HG03558 (cell line): ENCODE measurements around the gene TTC5.
"Not testable (repeated sequence)": the region's sequence is repeated elsewhere in the genome, so short reads cannot be mapped to it uniquely, and the experiment has no call there.

Source experiments
- ATAC-seq: cut with Tn5 transposase; IDR thresholded peaks from one replicate; pipeline ENCODE4 v1.9.1; 2021; ENCODE audit warnings: moderate number of reproducible peaks; ENCODE audit not compliant: unreplicated experiment; ENCODE audit errors: extremely low read depth

The TTC5 gene, protein sequence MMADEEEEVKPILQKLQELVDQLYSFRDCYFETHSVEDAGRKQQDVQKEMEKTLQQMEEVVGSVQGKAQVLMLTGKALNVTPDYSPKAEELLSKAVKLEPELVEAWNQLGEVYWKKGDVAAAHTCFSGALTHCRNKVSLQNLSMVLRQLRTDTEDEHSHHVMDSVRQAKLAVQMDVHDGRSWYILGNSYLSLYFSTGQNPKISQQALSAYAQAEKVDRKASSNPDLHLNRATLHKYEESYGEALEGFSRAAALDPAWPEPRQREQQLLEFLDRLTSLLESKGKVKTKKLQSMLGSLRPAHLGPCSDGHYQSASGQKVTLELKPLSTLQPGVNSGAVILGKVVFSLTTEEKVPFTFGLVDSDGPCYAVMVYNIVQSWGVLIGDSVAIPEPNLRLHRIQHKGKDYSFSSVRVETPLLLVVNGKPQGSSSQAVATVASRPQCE

DNA sequence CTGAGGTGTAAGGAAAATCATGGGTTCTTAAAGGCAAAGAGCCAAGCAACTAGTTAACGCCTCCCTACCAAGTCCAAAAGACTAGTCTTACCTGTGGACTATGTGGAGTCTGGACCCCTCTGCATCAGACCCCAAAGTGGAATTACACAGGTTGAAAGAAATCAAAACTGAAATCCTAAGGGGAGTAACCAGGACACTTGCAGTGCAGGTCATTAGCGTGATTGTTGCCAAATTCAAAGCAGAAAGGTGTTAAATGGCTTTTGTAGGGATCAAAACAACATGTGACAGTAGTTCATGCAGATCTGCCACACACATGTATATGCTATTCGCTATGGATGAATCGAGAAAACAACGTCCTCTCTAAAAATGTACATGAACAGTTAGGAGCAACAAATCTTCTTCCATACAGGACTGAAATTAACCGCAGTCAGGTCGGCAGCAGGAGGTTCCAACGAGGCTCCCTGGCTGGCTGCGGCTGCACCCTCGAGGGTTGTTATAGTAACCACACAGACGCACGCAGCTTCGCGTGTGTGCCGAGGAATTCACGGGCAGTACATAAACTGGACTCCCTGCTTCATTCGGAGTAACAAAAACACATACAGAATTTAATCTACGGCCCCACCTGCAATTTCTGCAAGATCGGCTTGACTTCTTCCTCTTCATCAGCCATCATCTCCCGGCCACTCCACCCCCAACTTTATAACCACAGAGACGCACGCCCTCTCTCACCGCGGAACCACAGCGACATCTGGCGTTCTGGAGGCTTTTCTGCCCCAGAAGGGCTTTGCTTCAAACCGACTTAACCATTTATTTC lies at the start of gene TTC5:
TTC5 (minus strand) TSS at position 687 of the 814 bp plus-strand sequence; CDS start at position 673, 14 bp downstream.
- ATAC-seq: peak; percentile 77

DNA sequence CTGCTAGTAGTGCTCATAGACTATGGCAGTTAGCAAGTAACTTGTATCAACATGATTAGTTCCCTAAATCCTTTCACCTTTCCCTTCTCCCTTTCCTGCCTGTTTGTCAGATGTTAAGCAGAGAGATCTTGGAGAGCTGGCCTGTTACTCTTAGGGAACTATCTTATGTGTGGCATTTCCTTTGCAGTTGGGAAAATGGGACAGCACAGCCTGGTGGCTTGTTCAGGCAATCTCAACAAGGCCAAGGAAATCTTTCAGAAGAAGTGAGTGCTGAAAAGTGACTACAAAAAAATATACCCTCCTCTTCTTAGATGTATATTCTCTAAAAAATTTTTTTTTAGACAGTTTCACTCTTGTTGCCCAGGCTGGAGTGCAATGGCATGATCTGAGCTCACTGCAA lies 45.1 kb upstream of the TTC5 start:
- ATAC-seq: no peak

DNA sequence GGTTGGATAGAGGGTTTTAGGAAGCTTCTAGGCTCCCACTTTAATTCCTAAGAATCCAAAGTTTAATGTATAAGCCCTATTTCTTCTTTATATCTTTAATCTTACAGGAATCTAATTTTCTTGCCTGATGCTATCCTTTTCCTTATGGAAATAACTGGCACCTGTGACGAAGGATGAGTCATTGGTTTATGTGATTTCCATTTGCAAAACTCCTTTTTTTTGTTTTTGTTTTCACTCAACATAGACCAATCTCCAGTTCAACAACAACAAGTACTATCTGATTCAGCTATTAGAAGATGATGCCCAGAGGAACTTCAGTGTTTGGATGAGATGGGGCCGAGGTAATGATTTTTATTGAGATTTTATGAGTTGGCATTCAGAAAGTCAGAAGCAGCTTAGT lies 44.5 kb upstream of the TTC5 start:
- no peak for ATAC-seq

DNA sequence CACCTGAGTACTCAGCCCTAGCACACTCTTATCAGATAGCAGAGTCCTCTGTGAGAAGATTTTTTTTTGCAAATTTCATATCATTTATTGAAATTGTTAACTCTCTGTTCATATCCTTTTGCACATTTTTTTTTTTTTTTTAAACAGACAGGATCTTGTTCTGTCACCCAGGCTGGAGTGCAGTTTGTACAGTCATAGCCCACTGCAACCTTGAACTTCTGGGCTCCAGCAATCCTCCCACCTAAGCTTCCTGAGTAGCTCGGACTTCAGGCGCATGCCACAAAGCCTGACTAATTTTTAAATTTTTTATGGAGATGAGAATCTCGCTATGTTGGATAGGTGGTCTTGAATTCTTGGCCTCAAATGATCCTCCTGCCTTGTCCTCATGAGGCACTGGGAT lies 42.0 kb upstream of the TTC5 start:
- no peak for ATAC-seq

DNA sequence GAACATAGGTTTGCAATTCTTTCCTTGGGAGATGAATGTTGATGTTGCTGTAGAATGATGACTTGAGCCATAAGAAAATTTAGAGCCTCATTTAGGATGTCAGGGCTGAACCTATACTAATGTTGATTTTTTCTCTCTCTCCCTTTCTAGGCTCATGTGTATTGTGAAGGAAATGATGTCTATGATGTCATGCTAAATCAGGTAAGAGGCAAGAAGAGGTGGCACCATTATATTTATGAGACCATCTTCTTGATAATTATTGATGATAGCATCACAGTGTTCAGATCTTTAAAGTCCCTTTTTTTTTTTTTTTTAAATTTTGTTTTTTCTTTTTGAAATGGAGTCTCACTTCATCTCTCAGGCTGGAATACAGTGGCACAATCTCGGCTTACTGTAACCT lies 41.0 kb upstream of the TTC5 start:
- ATAC-seq: no peak

DNA sequence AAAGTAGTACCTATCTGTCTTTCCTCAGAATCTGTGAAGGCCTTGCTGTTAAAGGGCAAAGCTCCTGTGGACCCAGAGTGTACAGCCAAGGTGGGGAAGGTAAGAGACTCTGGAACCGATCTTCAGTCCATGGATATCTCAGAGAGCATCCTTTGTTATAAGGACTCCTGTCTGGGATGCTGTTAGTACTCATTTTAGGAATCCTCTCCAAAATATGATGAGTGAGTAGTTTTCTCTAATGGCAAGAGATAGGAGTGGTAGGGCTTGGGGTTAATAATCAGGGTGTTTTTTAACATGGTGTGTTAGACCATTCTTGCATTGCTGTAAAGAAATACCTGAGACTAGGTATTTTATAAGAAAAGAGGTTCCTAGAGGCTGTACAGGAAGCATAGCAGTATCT lies 39.6 kb upstream of the TTC5 start:
- ATAC-seq: no peak

DNA sequence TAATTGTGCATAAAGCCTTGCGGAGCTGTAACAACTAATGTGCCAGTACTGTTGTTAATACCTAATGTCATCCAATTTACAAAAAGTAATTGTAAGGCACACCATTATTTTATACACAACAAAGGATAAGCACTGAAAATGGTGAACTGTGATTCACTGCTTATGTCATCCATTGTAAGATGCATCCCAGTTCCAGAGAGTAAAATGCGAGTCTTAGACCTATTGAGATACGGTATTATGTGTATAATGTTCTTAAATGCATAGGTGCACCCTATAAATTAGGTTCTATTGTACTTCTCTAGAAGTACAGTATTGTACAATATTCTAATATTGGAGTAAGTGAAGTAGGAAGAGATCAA lies 38.1 kb upstream of the TTC5 start:
- no peak for ATAC-seq

DNA sequence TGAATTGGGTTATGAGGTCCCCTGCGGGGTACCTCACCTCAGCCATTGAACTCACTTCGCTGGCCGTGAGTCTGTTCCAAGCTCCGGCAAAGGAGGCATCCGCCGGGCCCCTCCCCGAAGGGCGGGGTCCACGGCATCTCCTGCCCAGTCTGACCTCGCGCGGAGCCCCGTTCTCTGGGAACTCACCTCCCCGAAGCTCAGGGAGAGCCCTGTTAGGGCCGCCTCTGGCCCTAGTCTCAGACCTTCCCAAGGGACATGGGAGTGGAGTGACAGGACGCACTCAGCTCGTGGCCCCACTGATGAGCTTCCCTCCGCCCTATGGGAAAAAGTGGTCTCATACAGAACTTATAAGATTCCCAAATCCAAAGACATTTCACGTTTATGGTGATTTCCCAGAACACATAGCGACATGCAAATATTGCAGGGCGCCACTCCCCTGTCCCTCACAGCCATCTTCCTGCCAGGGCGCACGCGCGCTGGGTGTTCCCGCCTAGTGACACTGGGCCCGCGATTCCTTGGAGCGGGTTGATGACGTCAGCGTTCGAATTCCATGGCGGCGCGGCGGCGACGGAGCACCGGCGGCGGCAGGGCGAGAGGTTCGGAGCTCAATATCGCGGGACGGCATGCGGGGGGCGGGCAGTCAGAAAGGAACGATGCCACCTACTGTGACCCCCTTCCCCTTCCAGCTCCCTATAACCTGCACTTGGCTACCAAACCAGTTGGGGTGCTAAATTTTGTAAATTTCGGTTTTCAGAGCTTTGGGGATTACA lies 37.5 kb upstream of the TTC5 start, which contains the start of gene PARP2:
PARP2 (plus strand) TSS at position 544 of the 770 bp plus-strand sequence; CDS start at position 551, 7 bp downstream.
- ATAC-seq: peak; percentile 85

DNA sequence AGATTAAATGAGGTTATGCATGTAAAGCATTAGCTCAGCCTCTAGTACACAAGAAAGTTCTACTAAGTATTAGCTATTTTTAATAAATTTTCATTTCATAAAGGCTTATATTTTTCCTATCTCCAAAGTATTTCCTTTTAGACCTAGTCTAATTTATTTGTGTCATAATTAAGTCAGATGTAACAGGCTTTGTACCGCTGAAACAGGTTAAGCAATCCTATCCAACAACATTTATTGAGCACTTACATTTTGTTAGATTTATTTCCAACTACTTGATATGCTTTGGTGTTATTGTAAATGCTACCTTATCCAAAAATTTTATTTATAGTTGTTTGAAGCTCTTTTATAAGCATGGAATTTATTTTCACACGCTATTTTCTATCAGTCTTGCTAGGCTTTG lies 35.9 kb upstream of the TTC5 start:
- no peak for ATAC-seq

DNA sequence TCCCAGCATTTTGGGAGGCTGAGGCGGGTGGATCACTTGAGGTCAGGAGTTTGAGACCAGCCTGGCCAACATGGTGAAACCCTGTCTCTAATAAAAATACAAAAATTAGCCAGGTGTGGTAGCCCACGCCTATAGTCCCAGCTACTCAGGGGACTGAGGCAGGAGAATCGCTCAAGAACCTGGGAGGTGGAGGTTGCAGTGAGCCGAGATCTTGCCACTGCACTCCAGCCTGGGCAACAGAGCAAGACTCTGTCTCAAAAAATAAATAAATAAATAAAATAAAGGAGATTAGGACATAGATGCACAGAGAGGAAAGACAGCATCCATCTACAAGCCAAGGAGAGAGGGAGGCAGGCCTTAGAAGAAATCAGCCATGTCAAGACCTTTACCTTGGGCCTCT lies 35.3 kb upstream of the TTC5 start:
- ATAC-seq: not testable (repeated sequence)

DNA sequence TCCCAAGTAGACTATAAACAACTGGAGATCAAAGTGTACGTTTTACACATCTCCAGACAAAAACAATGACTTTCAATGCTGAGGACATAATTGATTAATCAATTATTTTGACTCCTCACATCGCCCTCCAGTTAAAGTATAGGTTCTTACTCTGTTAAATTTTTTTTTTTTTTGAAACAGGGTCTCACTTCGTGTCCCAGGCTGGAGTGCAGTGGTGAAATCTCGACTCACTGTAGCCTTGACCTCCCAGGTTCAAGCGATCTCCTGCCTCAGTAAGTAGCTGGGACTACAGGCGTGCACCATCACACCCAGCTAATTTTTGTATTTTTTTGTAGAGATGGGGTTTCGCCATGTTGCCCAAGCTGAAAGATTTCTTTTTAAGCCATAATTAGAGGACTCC lies 28.3 kb upstream of the TTC5 start:
- no peak for ATAC-seq

DNA sequence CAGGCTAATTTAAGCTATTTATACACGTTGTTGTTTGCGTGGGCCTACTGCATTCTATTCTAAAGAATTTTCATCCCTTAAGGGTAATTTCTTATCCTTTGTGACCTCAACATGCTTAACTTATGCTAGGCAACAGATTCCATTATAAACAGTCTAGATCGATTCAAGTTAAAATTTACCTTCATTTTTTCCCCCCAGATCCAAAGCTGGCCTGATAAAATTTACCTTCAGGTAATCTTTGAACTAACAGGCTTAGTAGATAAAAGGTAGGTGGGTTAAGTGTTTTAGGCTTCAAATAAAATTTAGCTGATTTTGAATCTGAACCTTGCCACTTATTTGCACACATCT lies 27.7 kb upstream of the TTC5 start:
- ATAC-seq: no peak

DNA sequence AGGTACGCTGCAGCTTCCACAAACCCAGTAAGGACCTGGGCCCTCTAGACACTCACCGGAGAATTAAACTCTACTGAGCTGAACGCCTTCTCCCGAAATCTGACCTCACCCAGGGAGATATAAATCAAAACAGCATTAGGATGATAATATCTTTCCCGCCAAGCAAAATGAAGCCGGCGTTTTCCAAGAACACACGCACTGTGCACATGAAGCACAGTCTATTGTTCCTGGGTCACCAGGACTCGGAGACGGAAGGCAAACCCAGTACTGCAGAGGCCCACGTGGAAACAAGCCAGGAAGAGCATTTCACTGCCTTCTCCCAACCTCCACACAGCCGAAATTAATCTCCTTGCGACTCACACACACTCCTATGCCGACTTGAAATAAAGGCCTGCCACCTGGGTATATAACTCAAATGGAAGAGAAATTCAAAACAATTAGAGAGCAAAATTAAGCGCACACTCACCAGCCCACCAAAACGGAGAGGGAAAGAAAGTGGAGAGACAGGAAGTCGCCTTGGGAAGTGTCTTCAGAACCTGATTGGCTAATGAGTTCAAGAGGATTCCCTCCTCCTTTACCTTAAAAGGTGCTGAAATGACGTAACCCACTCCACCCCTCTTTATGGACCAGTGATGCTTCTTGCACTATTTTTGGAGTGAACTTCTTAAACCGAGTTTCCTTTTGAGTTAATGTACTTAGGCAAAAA lies 27.2 kb upstream of the TTC5 start, which contains the start of gene CCNB1IP1:
CCNB1IP1 (minus strand) TSS at position 492 of the 706 bp plus-strand sequence. CDS start 16,756 bp downstream, outside the sequence.
- ATAC-seq: peak; percentile 95

DNA sequence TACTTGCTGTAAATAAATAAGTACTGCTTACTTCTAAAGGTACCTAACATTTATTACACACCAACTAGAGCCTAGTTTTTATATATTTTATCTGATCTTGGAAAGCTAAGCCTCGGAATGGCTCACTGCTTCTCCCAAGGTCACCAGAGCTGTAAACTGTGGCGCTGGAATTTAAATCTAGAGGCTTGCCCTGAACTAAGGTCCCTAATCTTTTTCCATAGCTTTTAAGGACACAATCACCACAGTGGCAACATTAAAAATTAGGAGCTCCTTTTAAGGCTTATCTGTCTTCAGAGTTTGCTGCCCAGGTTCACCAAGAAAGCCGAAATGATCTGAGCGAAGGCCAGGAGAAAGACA lies 26.7 kb upstream of the TTC5 start:
- no peak for ATAC-seq

DNA sequence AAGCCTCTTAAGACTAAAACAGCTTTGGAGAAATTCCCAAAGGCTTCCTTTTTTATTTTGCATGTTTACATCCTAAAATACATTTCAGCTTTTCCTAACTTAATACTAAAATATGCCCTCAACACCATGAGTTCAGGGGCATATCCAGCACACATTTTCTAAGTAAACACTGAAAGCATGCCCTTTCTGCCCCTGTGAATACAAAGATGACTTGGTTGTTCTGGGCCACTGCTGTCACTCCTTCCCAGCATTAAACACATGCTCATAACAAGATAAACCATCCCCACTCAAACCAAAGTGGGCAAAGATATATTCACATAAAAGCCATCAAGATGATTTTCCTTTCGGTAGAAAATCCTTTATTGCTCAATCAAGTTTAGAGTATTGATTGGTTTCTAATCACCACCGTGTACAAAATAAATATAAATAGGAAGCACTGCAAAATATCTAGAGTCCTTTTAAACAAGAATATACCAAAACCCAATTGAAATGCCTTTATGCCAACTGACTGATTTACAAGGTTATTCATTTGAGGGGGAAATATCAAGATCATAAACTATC lies 25.4 kb upstream of the TTC5 start:
- no peak for ATAC-seq

DNA sequence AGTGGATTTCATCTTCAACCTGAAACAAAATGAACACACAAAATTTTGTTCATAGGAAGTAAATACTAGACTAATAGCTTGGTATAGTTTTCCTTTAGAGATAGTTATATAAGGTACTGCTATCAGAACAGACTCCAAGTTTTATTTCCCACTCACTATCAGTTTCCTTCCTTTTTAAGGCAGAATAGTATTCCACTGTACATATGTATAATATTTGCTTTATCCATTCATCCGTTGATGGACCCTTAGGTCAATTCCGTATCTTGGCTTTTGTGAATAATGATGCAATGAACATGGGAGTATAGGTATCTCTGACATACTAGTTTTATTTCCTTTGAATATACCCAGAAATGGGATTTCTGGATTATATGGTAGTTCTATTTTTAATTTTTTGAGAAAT lies 23.6 kb upstream of the TTC5 start:
- ATAC-seq: no peak

DNA sequence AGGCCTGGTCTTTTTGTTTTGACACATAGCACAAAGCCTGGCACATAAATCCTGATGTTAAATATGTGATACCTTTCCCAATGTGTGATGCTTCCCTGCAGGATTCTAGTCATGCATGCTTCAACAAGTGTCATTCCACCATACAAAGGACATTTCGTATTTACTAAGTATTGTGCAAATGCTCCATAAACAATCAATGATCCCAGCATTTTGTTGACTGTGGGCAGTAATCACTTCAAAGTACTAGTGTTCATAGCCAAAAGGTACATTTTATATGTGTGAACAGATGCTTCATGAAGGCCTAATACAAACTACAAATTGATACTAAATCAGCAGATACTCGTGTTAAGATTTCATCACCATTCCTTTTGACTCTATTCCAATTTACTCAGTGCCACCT lies 23.0 kb upstream of the TTC5 start:
- no peak for ATAC-seq

DNA sequence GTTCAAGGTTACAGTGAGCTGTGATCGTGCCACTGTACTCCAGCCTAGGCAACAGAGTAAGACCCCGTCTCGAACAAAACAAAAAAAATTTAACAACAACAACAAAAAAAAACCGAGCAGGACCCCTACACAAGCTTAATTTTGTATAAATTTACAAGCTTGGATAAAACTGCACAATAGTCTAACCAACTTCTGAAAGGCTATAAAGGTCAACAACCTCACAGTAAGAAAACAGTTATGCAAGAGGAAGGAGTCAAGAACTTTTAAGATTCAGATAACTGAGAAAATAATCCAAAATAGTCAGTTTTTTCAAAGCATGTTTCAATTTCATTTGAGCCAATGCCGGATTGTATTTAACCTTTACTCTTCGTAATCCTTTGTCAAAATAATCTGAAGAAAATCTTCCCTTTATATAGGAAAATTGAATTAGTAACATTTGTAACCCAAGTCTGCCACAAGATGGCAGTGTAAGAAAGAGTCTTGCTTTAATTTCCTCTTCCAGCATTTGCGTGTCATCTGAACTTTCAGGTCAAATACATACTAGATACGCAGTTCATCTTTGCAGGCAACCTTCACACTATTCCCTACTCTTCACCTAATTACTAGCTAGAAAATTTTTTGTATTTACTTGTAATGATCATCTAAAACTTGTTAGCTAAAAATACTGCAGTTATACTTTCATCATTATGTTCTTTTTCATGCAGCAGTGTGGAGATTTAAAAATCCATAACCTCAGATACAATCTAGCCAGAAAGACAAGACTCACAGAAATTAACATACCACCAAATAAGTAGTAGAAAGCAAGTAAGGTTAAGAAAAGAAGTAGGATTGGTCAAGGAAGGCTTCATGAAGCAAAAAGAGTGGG lies 21.5 kb upstream of the TTC5 start:
- no peak for ATAC-seq

DNA sequence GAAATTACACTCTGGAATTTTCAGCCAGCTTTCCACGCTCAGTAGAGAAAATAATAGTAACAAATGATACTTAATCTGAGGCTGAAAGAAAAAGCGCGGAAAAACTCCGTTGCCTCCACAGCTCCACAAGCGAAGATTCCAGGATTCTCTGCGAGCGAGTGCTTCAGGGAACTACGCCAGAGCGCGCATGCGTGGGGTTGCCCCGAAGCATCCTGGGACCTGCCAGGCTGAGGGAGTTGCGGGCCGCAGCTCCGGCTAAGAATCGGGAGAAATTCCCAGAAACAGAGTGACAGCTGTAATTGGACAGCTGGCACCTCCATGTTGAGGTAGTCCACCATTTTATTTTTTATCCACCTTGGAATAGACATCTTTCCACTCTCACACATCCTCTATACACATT lies 12.0 kb upstream of the TTC5 start:
- ATAC-seq: no peak
